ENCODE data around the gene CNDP1. TPM values are rescaled to one million over a fixed set of nuclear protein-coding genes. Genes with fewer than 3 reads are reported as not detected.

The CNDP1 gene
- total RNA-seq, 1 donor from 2014 or later = 0.25 TPM

- intact Hi-C loops (cut with micrococcal nuclease) = no loop called here
Observed at GRCh38 chr18:74505776-74506175, 28.5 kb upstream of the CNDP1 start.

DNA sequence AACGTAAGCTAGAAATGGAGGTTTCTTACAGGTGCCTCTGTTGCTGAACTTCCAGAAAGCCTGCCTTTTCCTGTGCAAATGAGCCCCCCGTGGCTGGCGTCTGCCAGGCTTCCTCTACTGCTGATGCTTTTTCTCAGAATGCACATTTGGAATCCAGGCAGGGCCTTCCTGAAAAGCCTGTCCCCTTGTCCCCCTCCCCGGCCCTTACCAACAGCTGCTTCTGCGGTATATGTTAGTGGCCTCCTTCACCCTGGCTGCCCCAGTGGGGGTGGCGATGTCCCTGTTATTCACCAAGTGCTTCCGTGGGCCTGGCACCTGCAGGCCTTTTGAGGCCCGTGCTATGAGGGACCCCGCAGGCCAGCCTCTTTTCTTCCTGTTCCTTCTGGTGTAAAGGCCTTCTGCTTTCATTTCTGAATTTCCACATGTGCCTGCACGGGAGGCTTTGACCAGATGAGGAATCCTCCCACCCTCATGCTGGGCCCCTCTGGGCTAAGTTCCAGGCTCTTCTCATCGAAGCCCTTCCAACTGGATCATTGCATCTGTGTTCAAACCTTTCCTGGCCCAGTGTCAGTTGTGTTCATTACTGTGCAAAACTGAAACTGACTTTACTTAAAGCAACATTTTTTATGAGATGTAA, 27.7 kb upstream of the CNDP1 start:
- intact Hi-C loops (cut with micrococcal nuclease) = no loop called here

DNA sequence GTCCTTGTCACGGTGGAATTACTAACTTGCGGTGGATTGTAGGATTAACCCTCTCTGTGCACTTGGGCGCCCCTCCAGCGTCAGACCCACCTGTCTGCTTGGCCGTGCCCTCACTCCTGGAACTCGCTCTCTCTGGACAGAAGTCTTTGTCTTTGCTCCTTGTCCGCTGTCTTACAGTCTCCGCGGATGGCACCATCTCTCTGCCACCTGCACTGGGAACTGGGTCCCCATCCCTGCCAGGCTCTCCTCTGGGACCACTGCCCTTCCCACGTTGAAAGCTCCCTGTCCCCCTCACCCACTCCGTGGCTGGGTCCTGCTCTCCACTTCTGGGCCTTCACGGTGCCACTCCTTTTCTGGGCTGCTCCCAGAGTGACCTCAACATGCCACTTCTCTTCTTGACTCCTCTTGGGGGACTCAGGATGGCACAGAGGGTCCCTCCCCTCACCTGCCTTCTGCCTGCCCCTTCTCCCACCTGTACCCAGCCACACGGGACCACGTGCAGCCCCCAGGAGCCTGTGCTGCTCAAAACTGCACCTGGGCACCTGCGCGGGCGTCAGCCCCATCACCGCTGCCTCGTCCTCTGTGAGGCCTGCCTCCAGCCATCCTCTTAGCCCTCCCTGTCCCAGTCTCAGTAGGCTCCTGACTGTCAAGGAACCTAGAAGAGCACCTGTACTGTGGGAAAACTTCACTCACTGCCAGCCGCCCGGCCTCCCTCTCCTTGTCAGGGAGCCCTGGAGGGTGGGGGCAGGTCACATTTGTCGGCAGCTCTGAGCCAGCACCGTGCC, 27.0 kb upstream of the CNDP1 start:
- intact Hi-C loops (cut with micrococcal nuclease) = no loop called here

- intact Hi-C loops (cut with micrococcal nuclease) = no loop called here
Observed at GRCh38 chr18:74507927-74508326, 26.4 kb upstream of the CNDP1 start.

DNA sequence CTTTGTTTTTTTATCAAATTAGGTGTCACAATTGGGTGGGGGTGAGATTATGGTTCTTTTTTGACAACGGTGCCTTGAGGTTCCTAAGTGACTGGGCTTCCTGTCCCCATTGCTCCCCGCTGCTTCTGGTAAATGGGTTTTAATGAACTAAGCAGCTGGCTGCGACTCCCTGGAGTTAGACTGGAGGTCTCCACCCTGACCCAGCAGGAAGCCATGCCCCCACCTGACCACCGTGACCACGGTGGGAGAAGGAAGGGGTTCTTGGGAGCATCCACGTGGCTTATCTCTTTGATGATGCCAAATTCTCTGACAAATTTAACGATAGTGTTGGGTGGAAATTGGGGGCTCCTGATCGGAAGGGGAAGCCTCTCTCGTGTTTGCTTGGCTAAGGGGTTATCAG, 25.9 kb upstream of the CNDP1 start:
- intact Hi-C loops (cut with micrococcal nuclease) = no loop called here

- intact Hi-C loops (cut with micrococcal nuclease) = no loop called here
Observed at GRCh38 chr18:74508821-74509225, 25.5 kb upstream of the CNDP1 start.

- intact Hi-C loops (cut with micrococcal nuclease) = no loop called here
Observed at GRCh38 chr18:74509856-74510769, 24.2 kb upstream of the CNDP1 start.

DNA sequence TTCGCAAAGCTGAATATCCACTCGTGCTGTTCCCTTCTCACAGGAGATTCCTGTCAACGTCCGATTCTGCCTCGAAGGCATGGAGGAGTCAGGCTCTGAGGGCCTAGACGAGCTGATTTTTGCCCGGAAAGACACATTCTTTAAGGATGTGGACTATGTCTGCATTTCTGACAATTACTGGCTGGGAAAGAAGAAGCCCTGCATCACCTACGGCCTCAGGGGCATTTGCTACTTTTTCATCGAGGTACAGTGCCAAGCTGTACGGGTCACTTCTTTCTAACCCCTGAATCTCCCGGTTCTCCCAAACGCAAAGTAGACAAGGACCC, 23.6 kb upstream of the CNDP1 start:
- intact Hi-C loops (cut with micrococcal nuclease) = no loop called here

GRCh38 chr18:74511823-74512222, 22.5 kb upstream of the CNDP1 start:
- intact Hi-C loops (cut with micrococcal nuclease) = no loop called here

GRCh38 chr18:74512321-74513053, 21.8 kb upstream of the CNDP1 start:
- intact Hi-C loops (cut with micrococcal nuclease) = no loop called here

- intact Hi-C loops (cut with micrococcal nuclease) = no loop called here
Observed at GRCh38 chr18:74513149-74513882, 21.0 kb upstream of the CNDP1 start.

DNA sequence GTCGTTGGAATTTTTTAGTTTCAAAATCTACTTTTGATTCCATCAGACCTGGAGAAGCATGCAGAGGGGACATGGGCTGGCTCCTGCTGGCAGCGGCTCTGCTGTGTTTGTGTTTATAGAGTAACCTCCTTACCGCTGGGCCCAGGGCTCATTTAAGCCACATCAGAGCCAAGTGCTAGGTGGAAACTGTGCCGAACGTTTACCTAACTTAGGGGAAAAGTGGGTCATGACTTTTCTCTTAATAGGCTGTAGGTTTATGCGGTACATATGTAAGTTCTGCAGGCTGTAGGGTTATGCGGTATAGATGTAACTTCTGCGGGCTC, 20.5 kb upstream of the CNDP1 start:
- intact Hi-C loops (cut with micrococcal nuclease) = no loop called here

GRCh38 chr18:74514860-74515495, 19.3 kb upstream of the CNDP1 start:
- intact Hi-C loops (cut with micrococcal nuclease) = no loop called here

- intact Hi-C loops (cut with micrococcal nuclease) = no loop called here
Observed at GRCh38 chr18:74515620-74516231, 18.6 kb upstream of the CNDP1 start.

DNA sequence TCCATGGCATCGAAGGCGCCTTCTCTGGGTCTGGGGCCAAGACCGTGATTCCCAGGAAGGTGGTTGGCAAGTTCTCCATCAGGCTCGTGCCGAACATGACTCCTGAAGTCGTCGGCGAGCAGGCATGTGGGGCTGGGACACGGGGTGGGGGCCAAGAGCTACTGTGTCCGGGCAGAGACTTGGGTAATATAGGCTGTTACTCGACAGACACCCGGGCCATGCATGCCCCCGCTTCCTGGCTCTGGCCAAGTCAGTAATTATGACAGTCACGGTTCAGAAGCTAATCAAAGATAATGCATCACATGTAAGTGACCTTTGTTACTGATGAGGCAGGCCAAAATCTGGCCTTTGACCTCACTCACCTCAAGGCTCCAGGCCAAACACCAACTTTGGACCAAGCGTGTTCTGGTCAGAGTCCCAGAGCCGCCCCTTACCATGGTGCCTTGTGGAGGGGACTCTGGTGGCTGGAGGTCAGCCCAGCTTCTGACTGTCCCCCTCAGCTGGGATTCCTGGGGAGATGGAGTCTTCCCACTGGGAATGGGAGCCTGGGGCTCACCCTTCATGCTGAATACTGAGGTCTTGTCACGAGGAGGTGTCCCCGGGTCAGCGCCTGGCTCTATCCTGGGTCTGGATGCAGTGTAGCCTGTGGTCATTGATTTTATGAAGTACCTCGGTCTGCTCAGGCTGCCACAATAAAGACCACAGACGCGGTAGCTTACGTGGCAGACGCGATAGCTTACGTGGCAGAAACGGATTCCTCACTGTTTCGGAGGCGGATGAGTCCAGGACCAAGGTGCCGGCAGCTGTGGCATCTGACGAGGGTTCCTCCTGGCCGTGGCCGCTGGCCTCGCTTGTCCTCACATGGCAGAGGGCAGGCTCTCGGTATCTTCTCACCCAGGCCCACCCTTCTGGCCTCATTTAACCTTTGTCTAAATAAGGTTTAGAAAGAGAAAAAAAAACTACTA, 17.7 kb upstream of the CNDP1 start:
- intact Hi-C loops (cut with micrococcal nuclease) = no loop called here

DNA sequence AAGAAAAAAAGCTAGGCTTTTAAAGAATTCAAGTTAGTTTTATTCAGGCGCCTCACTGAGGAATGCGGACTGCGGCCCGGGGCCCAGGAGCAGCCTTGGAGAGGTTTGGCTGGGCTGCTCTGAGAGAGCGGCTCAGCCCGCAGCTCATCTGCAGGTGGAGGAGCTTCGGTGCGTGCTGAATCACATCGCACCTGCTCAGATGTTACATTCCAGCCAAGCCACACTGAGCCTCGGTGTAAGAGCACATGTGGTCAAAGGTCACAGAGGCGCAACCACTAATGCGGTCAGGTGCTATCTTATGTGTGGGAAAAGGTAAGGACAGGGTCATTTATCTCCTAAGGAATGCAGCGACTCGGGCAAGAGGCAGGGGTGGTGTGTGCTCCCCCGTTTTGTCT, 17.1 kb upstream of the CNDP1 start:
- intact Hi-C loops (cut with micrococcal nuclease) = no loop called here

DNA sequence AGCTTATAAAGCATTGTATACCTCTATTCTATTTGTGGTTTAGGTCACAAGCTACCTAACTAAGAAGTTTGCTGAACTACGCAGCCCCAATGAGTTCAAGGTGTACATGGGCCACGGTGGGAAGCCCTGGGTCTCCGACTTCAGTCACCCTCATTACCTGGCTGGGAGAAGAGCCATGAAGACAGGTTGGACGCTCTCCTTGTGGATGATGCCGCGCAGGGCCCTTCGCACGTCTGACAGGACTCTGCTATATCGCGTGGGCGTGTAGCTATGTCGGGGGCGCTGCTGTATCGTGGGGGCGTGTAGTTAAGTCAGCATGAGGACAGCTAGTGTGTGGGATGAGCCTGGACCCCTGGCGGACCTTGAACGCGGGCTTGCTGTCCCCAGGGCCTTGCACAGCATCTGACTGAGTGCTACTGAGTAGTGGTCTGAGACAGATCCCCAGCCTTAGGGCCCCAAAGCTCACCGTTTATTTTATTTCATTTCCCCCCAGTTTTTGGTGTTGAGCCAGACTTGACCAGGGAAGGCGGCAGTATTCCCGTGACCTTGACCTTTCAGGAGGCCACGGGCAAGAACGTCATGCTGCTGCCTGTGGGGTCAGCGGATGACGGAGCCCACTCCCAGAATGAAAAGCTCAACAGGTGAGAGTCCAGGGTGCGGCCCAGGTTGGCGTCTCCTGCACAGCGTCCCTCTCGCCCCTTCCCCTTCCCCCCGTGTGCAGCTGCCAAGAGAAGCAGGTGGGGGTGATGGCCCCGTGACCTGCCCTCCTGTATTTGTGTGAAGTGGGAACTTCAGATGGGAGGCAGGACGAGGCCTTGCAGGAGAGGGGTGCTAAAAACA, 15.6 kb upstream of the CNDP1 start:
- intact Hi-C loops (cut with micrococcal nuclease) = no loop called here

All from T-helper 2 cell treated with Interferon-gamma antibody and Interleukin-4, amounts not matched to agents 100 ng/mL and 5 ng/mL, for 36 hours (primary cell).